K562 (cell line): Measurements from ENCODE around the gene CRYBG1. TPM values are rescaled to one million over a fixed set of nuclear protein-coding genes. Genes with fewer than 3 reads are reported as not detected.

Experiments used
- ATAC-seq: fragments of 200-7000 bp; cut with Tn5 transposase; 3 replicates; pipeline ENCODE4 v1.9.1; 2020; ENCODE audit warnings: moderate library complexity
- BruUV-seq: library from RNA; stranded (reverse); fragments of 400-500 nt; replicated peaks from 2 replicates; lab custom pipeline; 2021; lab: Mats Ljungman, UMichigan
- CTCF ChIA-PET: fragments of 300-600 bp; formaldehyde crosslinking; extraction: SDS; loops from one replicate; lab custom pipeline; 2021; ENCODE audit warnings: low intra/inter-chr PET ratio; lab: Yijun Ruan, JAX
- POLR2A ChIA-PET: fragments of 300-600, 350-650 bp; sonication (Branson Sonifier 250); formaldehyde crosslinking; extraction: SDS; loops from one replicate; lab custom pipeline; 2021; ENCODE audit warnings: antibody characterized with exemption, inconsistent platforms; lab: Yijun Ruan, JAX
- DNase-seq, 4 experiments: peaks; one replicate each; pipeline versions ENCODE4 v3.0.0 to v3.0.0-alpha.2; 2011 to 2018; ENCODE audit warnings: low spot score in 3 of 4, mixed read lengths in 3 of 4; ENCODE audit errors: extremely low read depth in 1 of 4
- FAIRE-seq: peaks from 2 replicates; lab custom pipeline; 2011; peaks lifted over from hg19 to GRCh38; lab: Jason Lieb, UNC
- H2AFZ ChIP-seq: 2 replicates; pipeline ENCODE4 v1.6.0; 2011; ENCODE audit warnings: low read depth, low read length, control low read depth, inconsistent platforms
- H3K27ac ChIP-seq: fragments of 200-600 bp; 3 replicates; pipeline ENCODE4 v1.8.0; 2011; ENCODE audit warnings: low read depth, mild to moderate bottlenecking, control low read depth, inconsistent platforms, low read length, moderate library complexity, mixed read lengths; ENCODE audit errors: extremely low read depth
- H3K27me3 ChIP-seq, 2 experiments: fragments of 300-600 bp in 1 of 2; 2 replicates in 1 of 2; 3 replicates in 1 of 2; pipeline versions ENCODE4 v1.6.0 to v1.8.0; 2011; ENCODE audit warnings: inconsistent platforms in 2 of 2, low read length in 2 of 2, mild to moderate bottlenecking in 1 of 2, mixed read lengths in 1 of 2, moderate library complexity in 1 of 2; ENCODE audit not compliant: control insufficient read depth in 2 of 2, insufficient read depth in 2 of 2
- H3K36me3 ChIP-seq: fragments of 300-600 bp; 3 replicates; pipeline ENCODE4 v1.8.0; 2011; ENCODE audit warnings: mild to moderate bottlenecking, low read length, inconsistent platforms; ENCODE audit not compliant: control insufficient read depth, insufficient read depth
- H3K4me1 ChIP-seq, 2 experiments: fragments of 200-600 bp in 1 of 2; replicated peaks in 1 of 2; 2 replicates in 1 of 2; 3 replicates in 1 of 2; pipeline versions ENCODE4 v1.5.1 to v1.8.0; 2011; ENCODE audit warnings: inconsistent platforms in 2 of 2, low read length in 2 of 2, mild to moderate bottlenecking in 1 of 2, mixed read lengths in 1 of 2, moderate library complexity in 1 of 2; ENCODE audit not compliant: control insufficient read depth in 2 of 2, insufficient read depth in 2 of 2
- H3K4me2 ChIP-seq: 2 replicates; pipeline ENCODE4 v1.6.1; 2011; ENCODE audit warnings: low read length, control low read depth, inconsistent platforms, mixed read lengths; ENCODE audit not compliant: insufficient read depth
- H3K4me3 ChIP-seq: fragments of 200-600 bp; sonication (generic), shearing (Covaris generic); 2 replicates; pipeline ENCODE4 v1.5.1; 2016; ENCODE audit warnings: control low read depth, inconsistent platforms
- H3K79me2 ChIP-seq: fragments of 200-600 bp; 3 replicates; pipeline ENCODE4 v1.8.0; 2011; ENCODE audit warnings: low read length, inconsistent platforms; ENCODE audit not compliant: control insufficient read depth, insufficient read depth
- H3K9ac ChIP-seq, 2 experiments: 2 replicates each; pipeline versions ENCODE4 v1.6.0 to v1.6.1; 2011; ENCODE audit warnings: low read depth in 2 of 2, low read length in 2 of 2, control low read depth in 1 of 2, inconsistent platforms in 1 of 2, mild to moderate bottlenecking in 1 of 2, mixed read lengths in 1 of 2; ENCODE audit not compliant: insufficient read depth in 1 of 2
- H3K9me1 ChIP-seq: one replicate; pipeline ENCODE4 v1.6.0; 2011; ENCODE audit warnings: inconsistent platforms, mild to moderate bottlenecking, low read length, moderate library complexity; ENCODE audit not compliant: control insufficient read depth, insufficient read depth
- H3K9me3 ChIP-seq: replicated peaks from 2 replicates; pipeline ENCODE4 v1.5.1; 2011; ENCODE audit warnings: low read depth, low read length, inconsistent platforms; ENCODE audit not compliant: control insufficient read depth, insufficient read depth
- H4K20me1 ChIP-seq: replicated peaks from 2 replicates; pipeline ENCODE4 v1.6.1; 2011; ENCODE audit warnings: low read length, inconsistent platforms, mixed read lengths; ENCODE audit not compliant: control insufficient read depth, insufficient read depth
- ARID2 ChIP-seq: fragments of 450-650 bp; IDR thresholded peaks from 2 replicates; pipeline ENCODE4 v1.6.1; 2017; ENCODE audit warnings: antibody characterized with exemption, mild to moderate bottlenecking
- CAMTA2 ChIP-seq: fragments of 250-450 bp; sonication (Bioruptor Pico); conservative IDR thresholded peaks from 2 replicates; pipeline ENCODE4 v1.5.1; 2022
- CREB1 ChIP-seq, 2 experiments: sonication (generic) in 1 of 2; formaldehyde crosslinking in 1 of 2; IDR thresholded peaks; 2 replicates each; pipeline versions ENCODE4 v1.6.1 to v1.8.0; 2012 to 2022; ENCODE audit warnings: inconsistent platforms in 1 of 2, mild to moderate bottlenecking in 1 of 2, missing genetic modification reagents in 1 of 2, moderate library complexity in 1 of 2
- CXXC5 ChIP-seq: fragments of 250-450 bp; sonication (Bioruptor Pico); IDR thresholded peaks from 2 replicates; pipeline ENCODE4 v1.8.0; 2022; ENCODE audit warnings: inconsistent platforms, mild to moderate bottlenecking, moderate library complexity
- FOXK1 ChIP-seq: sonication (generic); formaldehyde crosslinking; IDR thresholded peaks from 2 replicates; pipeline ENCODE4 v1.8.0; 2022; ENCODE audit warnings: missing genetic modification reagents, mild to moderate bottlenecking, borderline replicate concordance
- GATA2 ChIP-seq: sonication (generic); formaldehyde crosslinking; IDR thresholded peaks from 2 replicates; pipeline ENCODE4 v1.4.0; 2020; ENCODE audit warnings: mild to moderate bottlenecking, missing genetic modification reagents
- MITF ChIP-seq: IDR thresholded peaks from 2 replicates; pipeline ENCODE4 v1.6.1; 2014; ENCODE audit warnings: antibody characterized with exemption
- NR2C2 ChIP-seq, 2 experiments: fragments of 200-800 bp in 1 of 2; sonication (Bioruptor generic) in 1 of 2; sonication (generic) in 1 of 2; formaldehyde crosslinking in 1 of 2; IDR thresholded peaks; 2 replicates each; pipeline versions ENCODE4 v1.6.1 to v1.8.0; 2016 to 2022; ENCODE audit warnings: mild to moderate bottlenecking in 1 of 2, missing compliant biosample characterization in 1 of 2, missing genetic modification characterization in 1 of 2, missing genetic modification reagents in 1 of 2
- SFPQ ChIP-seq: fragments of 200-400 bp; formaldehyde crosslinking; IDR thresholded peaks from 2 replicates; pipeline ENCODE4 v1.6.1; 2017; ENCODE audit warnings: mild to moderate bottlenecking, low read depth, low read length, moderate library complexity
- ZFP36 ChIP-seq: fragments of 150-350 bp; IDR thresholded peaks from 2 replicates; pipeline ENCODE4 v1.6.1; 2018; ENCODE audit warnings: low read length, low read depth; ENCODE audit not compliant: partially characterized antibody
- ZNF140 ChIP-seq: fragments of 250-450 bp; sonication (Bioruptor Pico); IDR thresholded peaks from 2 replicates; pipeline ENCODE4 v1.8.0; 2021; ENCODE audit warnings: moderate library complexity, mild to moderate bottlenecking, inconsistent platforms
- ZNF217 ChIP-seq: sonication (generic); formaldehyde crosslinking; IDR thresholded peaks from 2 replicates; pipeline ENCODE4 v1.8.0; 2022; ENCODE audit warnings: mild to moderate bottlenecking, missing genetic modification reagents
- ZNF253 ChIP-seq: fragments of 250-450 bp; sonication (Bioruptor Pico); conservative IDR thresholded peaks from 2 replicates; pipeline ENCODE4 v1.6.1; 2021; ENCODE audit warnings: mild to moderate bottlenecking
- ZNF395 ChIP-seq: fragments of 200-800 bp; sonication (Bioruptor generic); IDR thresholded peaks from 2 replicates; pipeline ENCODE4 v1.6.1; 2017; ENCODE audit warnings: missing genetic modification characterization, missing compliant biosample characterization
- ZNF668 ChIP-seq: fragments of 250-450 bp; sonication (Bioruptor Pico); IDR thresholded peaks from 2 replicates; pipeline ENCODE4 v1.8.0; 2022; ENCODE audit warnings: mild to moderate bottlenecking, inconsistent platforms
- ZNF780A ChIP-seq: fragments of 250-450 bp; sonication (Bioruptor Pico); IDR thresholded peaks from 2 replicates; pipeline ENCODE4 v1.5.0; 2021; ENCODE audit warnings: mild to moderate bottlenecking
- ZNF830 ChIP-seq: fragments of 250-450 bp; sonication (Bioruptor Pico); IDR thresholded peaks from 2 replicates; pipeline ENCODE4 v1.5.0; 2021; ENCODE audit warnings: mild to moderate bottlenecking
- ZSCAN29 ChIP-seq: fragments of 450-650 bp; IDR thresholded peaks from 2 replicates; pipeline ENCODE4 v1.6.1; 2017
- WGBS: fragments of 100-300 bp; shearing (Covaris generic); methylation state at CpG from one replicate; pipeline ENCODE4 v1.1.6; 2016; ENCODE audit warnings: low coverage, mixed read lengths; ENCODE audit not compliant: insufficient coverage; ENCODE audit errors: missing lambda C conversion rate; 5-methylcytosine and 5-hydroxymethylcytosine counted together
- in situ Hi-C: fragments of 300-500 bp; cut with MboI; formaldehyde crosslinking; loops from 4 replicates; pipeline ENCODE4 v1.15.0; 2018; ENCODE audit warnings: inconsistent platforms, mixed read lengths
- intact Hi-C: fragments of 100-400 bp; cut with micrococcal nuclease; formaldehyde crosslinking; loops from 2 replicates; pipeline ENCODE4 v1.14.2; 2022
- polyA plus RNA-seq, 8 experiments: library from polyadenylated mRNA; depleted of rRNA in 4 of 8; stranded (reverse) in 5 of 8; unstranded in 3 of 8; fragments of >200 nt; fragmentation: Nextera tagmentation in 2 of 8; fragmentation: Illumina TruSeq in 1 of 8; extraction: Ambion mirVana in 2 of 8; extraction: Trizol in 1 of 8; gene quantifications; 2 replicates each; pipeline versions ENCODE4 v1.2.1 to v1.2.3, GENCODE V29; 2011 to 2014; ENCODE audit warnings: inconsistent platforms in 1 of 8, missing spikeins in 1 of 8
- total RNA-seq, 7 experiments: library from RNA; depleted of rRNA in 6 of 7; stranded (reverse); fragments of >200 nt in 6 of 7; fragmentation: Illumina TruSeq in 2 of 7; extraction: Trizol in 2 of 7; gene quantifications; 2 replicates each; pipeline versions ENCODE4 v1.2.1 to v1.2.3, GENCODE V29; 2011 to 2021; ENCODE audit warnings: low replicate concordance in 1 of 7

CRYBG1 gene
- total and polyA plus RNA-seq, 9 of the 15 experiments (the other 6 are each of a cell fraction or from before 2014, with no cell fraction given), result 0.07 to 0.47 (median 0.11) TPM

GRCh38 chr6:106430466-106430865 is 69.9 kb downstream of the CRYBG1 start:
- 2% methylated on average over 7 of the region's 7 CpGs for WGBS
- no peak for ATAC-seq
- Histone ChIP-seq H4K20me1 (0 out of 2 replicates have a peak, but pooled peaks cover 3% of the 10 kb centered on the region), H3K4me2 (no peak overlapping the region), H3K27me3 (peaks cover 6 to 21% of the 10 kb centered on the region in 2 experiments; a peak in 3 of 5 replicates)
- in situ Hi-C loops, result no loop called here
- CTCF ChIA-PET, result no interaction called here
- TF ChIP-seq ARID2 (no peak), ZFP36 (no peak), ZNF395 (CRISPR knock-in tag) (no peak), NR2C2 (CRISPR knock-in tag; IDR thresholded peaks at IDR 0.05) (no peak), NR2C2 (tag; IDR thresholded peaks at IDR 0.05) (no peak), ZNF830 (CRISPR knock-in tag) (no peak), FOXK1 (CRISPR knock-in tag) (no peak), ZNF668 (CRISPR knock-in tag) (no peak), SFPQ (no peak), MITF (no peak), ZSCAN29 (no peak), ZNF780A (CRISPR knock-in tag) (no peak), GATA2 (no peak), CXXC5 (CRISPR knock-in tag) (no peak), CAMTA2 (CRISPR knock-in tag) (no peak), ZNF217 (CRISPR knock-in tag) (no peak), ZNF253 (CRISPR knock-in tag) (no peak), CREB1 (IDR thresholded peaks at IDR 0.05) (no peak), CREB1 (CRISPR knock-in tag; IDR thresholded peaks at IDR 0.05) (no peak), ZNF140 (CRISPR knock-in tag) (no peak)
- TF ChIP-seq, all 486 proteins: peak for 0
- BruUV-seq, result no TSS peak
- H2AFZ ChIP-seq, result no peak overlapping the region
- H3K9ac ChIP-seq, result no peak overlapping the region
- no peaks in the 10 kb centered on the region for H3K4me1 ChIP-seq
- DNase-seq, result no peak
- no peak overlapping the region for H3K27ac ChIP-seq
- H3K36me3 ChIP-seq, result no peaks in the 10 kb centered on the region
- no peaks in the 10 kb centered on the region for H3K9me3 ChIP-seq
- H3K79me2 ChIP-seq, result no peaks in the 10 kb centered on the region
- no peak for FAIRE-seq
- intact Hi-C loops, result no loop called here
- no peaks in the 10 kb centered on the region for H3K9me1 ChIP-seq
- no peak overlapping the region for H3K4me3 ChIP-seq
- POLR2A ChIA-PET, result no interaction called here
